GM18951 (cell line): ENCODE results near the gene CELF2.

Source experiments
- POLR2A ChIP-seq: IDR thresholded peaks from 4 replicates; pipeline ENCODE4 v1.6.1; 2011; ENCODE audit warnings: mild to moderate bottlenecking; ENCODE audit not compliant: insufficient read length, insufficient read depth; ENCODE audit errors: extremely low read depth
- in situ Hi-C: fragments of 300-500 bp; cut with MboI; formaldehyde crosslinking; loops from one replicate; pipeline ENCODE4 v1.12.0; 2022; ENCODE audit warnings: low sequenced_read_pairs, mixed read lengths, inconsistent platforms; ENCODE audit not compliant: unreplicated experiment

Gene CELF2

DNA sequence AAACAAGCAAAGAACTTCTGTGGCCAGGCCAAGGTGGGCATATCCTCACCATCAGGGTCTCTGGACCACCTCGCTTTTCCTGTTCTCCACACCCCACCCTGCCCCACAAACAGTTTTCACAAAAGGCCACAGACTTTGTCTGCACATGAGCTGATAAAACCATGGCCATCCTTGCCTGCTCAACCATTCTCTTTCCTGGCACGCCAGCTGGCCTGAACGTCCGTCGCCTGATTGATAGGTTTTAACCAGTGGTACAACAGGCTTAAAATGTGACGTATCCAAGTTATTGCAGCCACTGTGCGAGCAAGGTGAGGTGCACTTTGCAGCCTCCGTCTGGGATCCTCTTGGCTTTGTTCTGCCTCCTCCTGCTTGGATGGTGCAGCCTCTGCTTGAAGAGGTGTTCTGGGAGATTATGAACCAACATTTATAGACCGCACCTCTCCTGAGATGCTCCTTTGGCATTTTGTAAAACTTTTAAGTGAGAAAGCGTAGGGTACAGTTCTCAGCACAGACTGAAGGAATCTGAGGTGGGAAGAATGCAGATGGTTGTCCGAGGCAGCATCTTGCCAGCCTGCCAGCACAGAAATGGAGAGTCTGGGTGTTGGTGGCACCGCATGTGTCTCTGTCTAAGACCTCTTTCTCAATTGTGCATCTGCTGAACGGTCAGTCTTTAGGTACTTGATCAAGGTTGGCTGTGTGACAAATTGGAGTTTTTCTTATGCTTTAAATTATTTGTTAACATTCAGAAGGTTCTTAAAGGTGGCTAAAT, 288.3 kb downstream of the CELF2 start:
- TF ChIP-seq POLR2A, result no peak
- in situ Hi-C loops, result no loop called here

DNA sequence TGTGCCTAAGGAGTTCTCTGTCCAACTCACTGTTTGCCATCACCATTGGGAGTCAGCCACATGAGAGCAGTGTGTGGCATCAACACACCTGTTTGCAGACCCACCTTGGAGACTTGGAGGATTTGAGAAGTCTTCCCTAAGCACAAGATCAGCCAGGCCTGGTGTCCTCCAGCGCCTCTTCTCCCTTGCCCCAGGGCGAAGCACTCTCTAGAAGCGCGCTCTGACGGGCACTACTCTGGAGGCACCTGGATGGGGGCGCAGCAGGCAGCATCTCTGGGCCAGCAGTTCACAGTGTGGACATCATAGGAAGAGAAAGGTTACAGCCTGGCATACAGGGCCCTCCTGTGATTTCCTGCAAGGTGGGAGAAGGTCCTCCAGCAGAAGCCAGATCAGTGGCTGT, 289.3 kb downstream of the CELF2 start:
- no peak for TF ChIP-seq POLR2A
- in situ Hi-C loops, result no loop called here

DNA sequence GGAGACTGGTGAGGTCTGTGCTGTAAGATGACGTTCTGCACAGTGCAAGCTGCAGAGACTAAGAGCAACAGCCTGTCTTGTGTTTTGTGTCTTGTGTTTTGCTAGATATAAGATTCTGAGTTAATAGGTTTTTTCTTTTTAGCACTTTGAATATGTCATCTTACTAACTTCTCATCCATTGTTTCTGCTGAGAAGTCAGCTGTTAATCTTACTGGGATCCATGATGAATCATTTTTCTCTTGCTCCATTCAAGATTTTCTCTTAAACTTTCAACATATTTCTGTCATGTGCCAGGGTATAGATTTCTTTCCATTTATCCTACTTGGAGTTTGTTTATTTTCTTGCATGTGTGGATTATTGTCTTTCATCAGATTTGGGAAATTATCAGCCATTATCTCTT, 290.3 kb downstream of the CELF2 start:
- in situ Hi-C loops, result no loop called here
- no peak for TF ChIP-seq POLR2A

DNA sequence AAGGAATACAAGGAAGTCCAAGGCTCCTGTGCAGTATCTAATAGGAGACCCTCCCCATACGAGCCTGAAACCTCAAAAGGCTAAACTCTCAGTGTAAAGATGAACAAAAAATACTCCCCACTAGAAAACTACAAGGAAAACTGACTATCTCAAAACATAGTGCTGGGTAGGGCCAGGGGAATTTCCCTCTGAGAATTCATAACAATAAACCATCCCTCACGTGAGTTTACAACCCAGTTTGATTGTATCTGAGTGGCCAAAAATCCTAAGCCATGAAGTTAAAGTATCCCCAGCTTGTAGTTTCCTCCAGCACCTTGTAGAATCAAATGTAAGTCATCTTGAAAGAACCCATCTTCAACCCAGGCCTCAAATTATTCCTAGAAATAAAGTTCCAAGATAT, 293.4 kb downstream of the CELF2 start:
- in situ Hi-C loops, result no loop called here
- TF ChIP-seq POLR2A, result no peak

DNA sequence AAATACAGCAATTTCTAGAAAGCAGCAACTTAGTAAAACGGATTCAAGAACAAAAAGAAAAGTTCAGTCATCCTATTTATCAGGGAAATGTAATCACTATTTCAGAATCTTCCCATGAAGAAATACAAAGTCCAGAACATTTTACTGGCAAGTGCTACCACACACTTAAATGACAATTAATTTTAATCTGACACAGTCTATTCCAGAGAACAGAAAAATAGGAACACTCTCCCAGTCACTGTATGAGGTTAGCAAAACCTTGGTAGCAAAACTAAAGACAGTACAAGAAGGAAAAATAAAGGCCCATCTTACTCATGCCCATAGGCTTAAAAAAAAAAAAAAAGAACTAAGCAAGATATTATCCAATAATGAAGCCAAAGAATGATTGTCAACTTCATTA, 295.8 kb downstream of the CELF2 start:
- TF ChIP-seq POLR2A, result no peak
- in situ Hi-C loops, result no loop called here

DNA sequence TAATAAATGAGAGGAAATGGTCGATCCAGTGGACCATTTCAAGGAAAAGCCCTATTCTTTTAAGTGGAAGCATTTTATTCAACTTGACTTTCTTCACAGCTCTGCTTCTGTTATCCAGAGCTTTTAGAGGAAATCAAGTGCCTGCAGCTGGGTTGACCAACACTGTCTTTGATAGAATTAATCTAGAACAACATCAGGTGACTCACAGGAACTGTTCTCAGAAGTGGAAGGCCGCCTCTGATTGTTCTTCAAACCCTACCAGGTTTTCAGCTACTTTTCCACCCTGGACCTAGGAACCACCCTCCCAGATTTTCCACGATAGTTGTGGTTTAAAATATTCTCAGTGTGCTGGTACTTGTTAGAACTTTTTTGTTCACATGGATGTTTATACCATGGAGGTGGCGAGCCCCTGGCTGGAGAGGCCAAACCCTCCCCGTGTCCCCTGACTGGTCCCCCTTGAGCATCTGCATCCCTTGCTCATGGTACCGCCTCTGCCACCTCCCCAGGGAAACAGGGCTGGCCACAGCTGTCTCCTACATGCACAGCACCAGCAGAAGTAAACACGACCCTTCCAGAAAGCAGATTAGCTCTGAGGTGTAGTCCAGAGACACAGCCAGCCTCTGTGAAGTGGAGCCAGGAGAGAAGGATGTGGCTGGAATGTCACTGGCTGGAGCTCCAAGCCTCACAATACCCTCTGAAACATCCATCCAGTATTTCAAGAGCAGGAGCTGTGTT, 300.4 kb downstream of the CELF2 start:
- in situ Hi-C loops, result no loop called here
- no peak for TF ChIP-seq POLR2A

DNA sequence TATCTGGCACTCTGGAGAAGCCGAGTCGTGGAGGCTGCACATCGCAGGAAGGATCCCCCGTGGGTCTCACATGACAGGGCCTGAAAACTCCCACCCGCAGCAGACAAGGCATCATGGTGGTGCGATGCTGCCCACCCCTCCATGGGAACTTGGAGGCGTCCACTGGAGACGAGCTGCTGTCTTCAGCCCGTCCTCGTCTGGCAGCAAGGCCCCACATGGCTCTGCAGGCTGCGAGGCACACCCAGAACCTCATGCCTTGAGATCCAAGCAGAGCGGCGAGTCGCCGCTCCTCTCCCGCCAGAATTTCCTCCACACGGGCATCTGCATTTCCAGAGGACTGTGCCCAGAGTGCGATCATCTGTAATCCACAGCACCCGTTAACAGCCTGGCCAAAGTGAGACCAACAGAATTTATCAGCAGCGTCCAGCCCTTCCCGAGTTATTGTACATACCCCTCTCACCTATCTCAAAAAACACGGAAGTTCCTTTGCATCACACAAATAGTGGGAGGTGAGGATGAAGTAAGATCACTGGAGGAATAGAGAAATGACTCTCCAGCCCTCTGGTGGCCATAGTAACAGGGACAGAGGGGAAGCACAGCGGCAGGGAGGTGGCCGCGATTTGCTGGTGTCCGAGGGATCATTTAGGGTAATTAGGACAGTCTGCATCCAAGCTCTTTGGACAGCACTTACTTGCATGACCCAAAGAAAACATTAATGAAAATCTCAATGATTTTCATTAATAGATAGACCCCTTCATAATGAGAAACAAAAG, 301.3 kb downstream of the CELF2 start:
- in situ Hi-C loops, result no loop called here

DNA sequence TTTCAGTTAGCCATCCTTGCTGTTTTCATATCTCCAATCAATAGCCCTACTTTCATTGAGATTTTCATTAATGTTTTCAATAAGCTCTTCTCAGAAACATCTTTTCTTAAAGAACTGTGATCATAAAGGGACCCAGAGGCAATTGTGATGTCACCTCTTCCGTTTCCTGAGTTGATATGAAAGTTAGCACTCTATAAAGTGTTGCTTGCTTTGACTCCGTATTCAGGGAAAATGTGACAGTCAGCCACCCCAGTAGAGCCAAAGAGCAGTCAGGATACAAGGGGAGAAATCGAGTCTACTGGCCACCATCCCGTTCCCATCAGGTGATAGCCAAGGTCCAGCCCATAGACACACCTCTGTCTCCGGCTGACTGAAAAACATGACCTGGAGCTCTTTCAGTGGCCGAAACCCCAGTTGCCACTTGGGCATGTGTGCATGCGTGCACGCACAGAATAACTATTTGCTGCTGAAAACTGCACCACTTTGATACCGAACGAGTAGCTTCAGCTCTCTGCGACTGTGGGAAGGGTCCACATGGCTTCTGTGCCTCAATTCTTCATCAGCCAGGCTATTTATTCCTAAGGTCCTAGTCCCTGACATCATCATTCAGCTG, 302.4 kb downstream of the CELF2 start:
- no peak for TF ChIP-seq POLR2A
- in situ Hi-C loops, result no loop called here

More for the DNA sequence above, 301.3 kb downstream of the CELF2 start:
- no peak for TF ChIP-seq POLR2A

DNA sequence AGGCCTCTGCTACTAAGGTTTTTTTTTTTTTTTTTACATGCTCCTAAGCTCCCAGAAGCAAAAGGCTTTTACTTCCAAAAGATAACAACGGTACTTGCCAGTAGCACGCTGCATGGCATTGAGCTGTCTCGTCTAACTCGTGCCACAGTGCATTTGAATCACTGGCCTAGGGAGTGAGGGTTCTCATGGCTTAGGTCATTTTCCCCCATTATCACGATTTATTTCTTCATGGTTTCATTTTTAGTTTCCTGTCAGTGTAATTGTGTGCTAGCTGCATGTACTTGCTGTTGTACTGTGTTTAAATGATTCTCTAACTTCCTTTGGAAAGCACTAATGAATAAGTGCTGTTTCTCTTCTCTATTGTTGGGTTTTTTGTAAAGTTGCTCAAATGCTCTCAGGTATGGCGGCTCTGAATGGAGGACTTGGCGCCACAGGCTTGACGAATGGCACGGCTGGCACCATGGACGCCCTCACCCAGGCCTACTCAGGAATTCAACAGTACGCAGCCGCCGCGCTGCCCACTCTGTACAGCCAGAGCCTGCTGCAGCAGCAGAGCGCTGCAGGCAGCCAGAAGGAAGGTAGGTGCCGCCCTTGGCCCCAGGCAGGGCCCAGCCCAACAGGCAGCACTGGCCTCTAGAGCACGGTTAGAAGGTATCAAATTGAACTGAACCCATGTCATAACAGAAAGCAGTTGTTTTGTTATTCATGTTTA, 303.3 kb downstream of the CELF2 start:
- in situ Hi-C loops, result no loop called here
- TF ChIP-seq POLR2A, result no peak

DNA sequence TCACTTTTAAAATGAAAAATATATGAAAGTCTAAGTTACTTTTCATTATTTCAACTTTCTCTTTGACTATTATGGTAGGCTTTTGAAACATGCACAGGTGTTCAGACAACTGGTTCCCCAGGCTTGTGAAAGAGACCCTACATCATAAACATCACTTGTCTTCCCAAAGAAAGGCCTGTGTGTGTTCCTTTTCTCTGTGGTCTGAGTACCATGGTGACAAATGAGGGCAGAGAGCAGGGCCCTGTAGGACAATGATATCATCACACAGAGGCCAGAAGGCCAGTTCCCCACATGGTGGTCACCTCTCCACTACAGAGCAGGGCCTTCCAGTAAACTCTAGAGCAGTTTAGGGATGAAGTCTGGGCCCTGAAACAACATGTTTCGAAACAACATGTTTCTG, 305.0 kb downstream of the CELF2 start:
- in situ Hi-C loops, result no loop called here
- no peak for TF ChIP-seq POLR2A

DNA sequence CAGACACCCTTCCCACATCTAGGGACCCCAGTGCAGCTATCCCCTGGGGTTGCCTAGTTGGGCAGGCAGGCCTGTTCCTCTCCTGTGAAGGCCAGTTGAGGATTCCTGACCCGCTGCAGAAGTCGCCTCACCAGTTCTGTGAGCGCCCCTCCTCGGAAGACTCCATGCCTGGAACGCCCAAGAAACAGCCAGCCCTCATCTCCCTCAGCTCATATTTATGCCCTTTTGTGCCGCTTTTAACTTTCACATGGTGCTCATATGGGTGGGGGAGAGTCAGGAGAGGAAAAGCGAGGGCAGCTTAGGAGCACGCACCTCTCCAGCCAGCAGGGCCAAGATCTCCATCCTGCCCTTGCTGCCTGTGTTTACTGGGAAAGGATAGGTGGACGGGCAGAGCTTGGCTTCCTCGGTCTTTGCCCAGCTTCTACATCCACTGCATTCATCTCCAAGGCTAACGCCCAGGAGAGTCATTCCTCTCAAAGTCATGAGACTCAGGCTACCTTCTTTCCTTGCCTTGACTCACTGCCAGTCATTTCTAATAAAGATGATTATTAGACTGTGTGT, 307.2 kb downstream of the CELF2 start:
- no peak for TF ChIP-seq POLR2A
- in situ Hi-C loops, result no loop called here

DNA sequence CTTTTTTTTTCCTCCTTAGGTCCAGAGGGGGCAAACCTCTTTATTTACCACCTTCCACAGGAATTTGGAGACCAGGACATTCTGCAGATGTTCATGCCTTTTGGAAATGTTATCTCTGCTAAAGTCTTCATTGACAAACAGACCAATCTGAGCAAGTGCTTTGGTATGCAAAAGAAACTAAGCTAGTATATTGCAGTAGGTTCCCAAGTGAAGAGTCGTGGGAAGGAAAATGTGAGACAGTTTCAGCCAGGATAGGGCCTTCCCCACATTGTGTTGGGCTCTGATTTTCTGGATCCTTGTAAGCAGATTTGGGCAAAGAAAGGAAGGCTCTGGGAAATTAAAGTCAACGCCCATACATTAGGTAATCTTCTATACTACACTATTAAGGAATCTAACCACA, 308.1 kb downstream of the CELF2 start:
- no peak for TF ChIP-seq POLR2A
- in situ Hi-C loops, result no loop called here
